Stimulated activated CD8-positive, alpha-beta memory T cell treated with anti-CD3 and anti-CD28 coated beads, Interleukin-2, amount 100 ng/mL, for 1 hour (primary cell): ENCODE data around the gene PRKCD.

Source experiments
- DNase-seq, 2 donors: peaks; one replicate each; pipeline ENCODE4 v3.0.0-alpha.2; 2020; ENCODE audit warnings: low read depth in 2 of 2

PRKCD gene

DNA sequence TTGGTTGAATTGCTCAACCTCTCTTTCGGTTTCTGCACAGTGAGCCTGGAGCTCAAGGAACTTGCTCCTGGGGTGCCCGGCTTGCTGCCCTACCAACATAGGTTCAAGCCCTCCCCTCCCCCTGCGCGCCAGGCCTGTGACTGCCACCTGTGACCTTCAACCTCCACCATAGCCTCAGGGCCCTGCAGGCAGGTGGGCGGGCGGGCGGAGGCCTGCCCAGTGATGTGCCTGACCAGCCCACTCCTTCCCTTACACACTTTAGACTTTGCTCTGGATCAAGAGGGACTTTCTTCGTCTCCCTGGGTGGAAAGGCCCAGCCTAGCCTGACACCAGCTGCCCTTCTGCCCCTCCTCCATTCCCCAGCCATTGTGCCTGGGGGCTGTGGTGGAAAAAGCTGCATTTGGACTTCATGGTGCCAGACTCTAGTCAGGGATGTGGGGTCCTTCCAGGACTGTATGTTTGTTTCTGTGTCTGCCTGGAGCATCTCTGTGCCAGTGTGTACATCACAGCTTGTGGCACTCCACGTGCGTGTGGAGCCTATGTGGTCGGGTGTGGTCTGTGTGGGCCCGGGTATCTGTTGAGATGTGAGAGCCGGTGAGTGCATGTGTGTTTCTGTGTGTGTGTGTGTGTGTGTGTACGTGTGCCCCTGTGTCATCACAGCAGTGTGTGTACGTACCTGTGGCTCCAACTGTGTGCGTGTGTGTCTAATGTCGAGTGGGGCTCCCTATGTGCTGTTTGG is 9.5 kb downstream of the PRKCD start:
- no peak for DNase-seq

DNA sequence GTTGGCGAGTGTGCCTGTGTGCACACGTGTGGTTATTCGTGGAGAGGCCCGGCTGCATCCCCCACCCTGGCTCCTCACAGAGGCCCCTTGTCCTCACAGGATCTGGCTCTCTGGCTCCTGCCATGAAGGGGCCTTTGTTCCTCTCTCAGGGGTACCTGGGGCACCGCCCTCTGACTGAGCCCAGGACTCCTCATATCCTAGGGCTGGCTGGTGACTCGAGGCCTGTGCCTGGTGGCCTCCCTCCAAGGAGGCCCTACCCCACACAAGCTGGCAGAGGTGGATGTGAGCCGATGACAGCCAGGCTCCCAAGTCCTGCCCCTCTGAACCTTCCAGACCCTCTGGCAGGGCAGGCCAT is 10.0 kb downstream of the PRKCD start:
- no peak for DNase-seq

DNA sequence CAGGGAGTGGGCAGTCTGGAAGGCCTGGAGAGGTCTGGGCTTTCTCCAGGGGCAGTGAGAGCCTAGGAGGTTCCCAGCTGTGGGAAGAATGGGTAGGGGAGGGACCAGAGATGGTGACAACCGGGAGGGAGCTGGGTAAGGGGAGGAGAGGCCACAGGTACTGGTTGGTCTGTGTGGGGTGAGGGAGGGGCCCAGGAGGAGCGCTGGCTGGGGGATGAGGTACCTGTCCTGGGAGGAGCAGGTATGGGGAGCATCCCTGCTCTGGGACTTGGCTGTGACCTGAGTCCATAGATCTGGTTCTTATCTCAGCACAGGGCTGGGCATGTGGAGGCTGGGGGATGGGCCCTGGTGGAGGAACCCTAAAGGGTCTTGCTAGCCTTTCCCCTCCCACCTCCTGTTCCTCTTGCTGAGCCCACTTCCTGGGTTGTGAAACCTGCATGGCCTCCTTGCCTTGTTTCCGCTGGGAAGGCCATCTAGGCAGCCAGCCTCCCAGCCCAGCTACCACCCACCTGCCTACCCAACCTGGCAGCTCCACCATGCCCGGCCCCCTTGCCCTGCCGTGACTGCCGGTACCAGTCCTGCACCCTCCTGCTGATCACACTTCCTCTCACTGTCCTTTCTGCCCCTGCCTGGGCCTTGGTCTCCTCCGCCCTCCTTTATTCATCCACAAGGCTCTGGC is 11.0 kb downstream of the PRKCD start:
- DNase-seq, result no peak

DNA sequence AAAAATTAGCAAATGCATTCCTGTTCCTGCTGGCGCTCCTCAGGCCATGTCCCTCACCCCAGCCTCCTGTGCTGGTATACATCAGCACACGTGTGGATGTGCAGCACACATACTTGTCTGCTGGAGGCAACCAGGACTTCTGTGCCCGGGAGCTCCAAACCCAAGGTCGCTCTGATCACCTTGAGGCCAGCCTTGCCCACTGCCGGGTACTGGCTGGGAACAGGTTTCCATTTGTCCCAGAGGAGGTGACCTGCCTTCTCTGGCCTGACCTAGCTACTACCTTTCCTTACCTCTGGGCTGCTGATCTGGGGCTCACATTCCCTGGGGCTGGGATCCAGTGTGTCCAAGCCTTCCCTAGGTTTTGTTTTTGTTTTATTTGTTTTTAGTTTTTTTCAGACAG is 12.1 kb downstream of the PRKCD start:
- DNase-seq, result no peak

DNA sequence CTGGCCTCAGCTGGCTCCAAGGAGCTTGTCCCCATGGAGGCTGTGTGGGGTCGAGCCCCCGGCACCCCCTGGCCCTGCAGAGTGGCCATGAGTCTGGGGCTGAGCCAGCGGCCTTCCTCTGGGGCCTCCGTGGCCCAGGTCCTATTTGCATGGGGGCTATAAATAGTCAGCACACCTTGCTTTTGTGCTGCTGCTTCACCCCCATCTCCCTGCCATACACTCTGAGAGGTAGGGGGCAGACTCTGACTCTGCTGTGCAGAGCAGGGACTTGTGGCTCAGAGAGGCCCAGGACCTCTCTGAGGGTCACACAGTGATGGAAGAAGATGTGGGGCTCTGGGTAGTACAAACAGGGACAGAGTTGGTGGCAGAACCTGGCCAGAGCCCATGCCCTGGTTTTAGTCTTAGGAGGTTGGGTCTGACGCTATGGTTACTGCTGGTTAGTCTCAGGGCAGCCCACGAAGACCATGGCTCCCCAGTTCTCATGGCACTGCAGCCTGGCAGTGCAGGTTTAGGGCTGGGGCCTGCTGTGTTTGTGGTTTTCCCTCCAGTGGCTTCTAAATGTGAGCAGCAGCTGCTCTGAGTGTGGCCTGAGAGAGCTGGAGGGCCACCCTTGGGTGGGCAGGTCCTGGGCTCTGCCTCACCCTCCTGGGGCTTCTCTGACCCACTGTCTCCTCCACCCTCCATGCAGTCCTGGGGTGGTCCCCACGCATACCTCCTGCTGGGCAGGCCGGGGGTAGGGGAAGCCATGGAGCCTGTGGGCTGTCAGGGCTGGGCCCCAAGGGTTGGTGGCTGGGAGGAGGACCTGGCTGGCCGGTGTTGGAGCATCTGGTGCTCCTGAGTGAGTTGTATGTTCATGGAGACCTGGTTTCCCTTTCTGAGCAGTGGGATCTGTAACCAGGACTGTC is 13.6 kb downstream of the PRKCD start:
- no peak for DNase-seq

DNA sequence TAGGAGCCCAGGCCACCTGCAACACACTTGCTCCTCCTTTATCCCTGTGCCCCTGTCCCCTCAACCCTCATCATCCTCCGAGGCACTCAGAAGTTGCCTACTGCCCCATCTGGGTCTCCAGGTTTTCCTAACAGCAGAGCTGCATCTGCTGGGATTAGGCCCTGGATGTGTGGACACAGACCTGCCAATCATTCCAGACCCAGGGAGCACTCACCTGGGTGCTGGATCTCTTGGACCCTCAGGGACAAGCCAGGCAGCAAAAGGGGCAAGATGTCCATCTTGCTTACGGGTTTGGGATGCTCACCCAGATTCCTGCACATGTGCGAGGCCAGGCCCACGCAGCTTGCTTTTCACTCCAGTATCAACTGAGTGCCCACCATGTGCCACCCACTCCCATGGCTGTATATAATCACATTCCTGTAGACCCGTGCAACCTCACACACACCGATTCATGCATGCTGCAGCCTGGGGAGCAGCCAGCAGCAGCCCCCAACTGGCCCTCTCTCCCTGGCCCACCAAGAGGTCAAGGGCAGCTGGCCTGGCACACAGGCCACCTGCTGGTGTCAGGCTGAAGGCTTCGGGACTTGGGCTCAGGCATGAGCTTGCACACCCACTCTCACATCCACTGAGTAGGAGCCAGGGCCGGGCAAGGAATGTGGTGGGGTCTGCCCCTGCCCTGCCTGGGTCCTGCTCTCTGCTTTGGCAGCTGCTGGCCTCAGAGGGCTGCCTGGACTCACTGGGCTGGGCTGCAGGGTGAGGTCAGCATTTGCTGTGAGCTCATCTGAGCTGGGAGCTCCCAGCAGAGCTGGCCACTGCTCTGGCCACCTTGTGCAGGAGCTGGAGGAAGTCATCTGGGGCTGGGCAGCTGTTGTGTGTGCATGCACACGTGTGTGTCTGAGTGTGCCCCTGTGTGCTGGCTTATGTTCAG is 14.9 kb downstream of the PRKCD start:
- DNase-seq, result no peak

DNA sequence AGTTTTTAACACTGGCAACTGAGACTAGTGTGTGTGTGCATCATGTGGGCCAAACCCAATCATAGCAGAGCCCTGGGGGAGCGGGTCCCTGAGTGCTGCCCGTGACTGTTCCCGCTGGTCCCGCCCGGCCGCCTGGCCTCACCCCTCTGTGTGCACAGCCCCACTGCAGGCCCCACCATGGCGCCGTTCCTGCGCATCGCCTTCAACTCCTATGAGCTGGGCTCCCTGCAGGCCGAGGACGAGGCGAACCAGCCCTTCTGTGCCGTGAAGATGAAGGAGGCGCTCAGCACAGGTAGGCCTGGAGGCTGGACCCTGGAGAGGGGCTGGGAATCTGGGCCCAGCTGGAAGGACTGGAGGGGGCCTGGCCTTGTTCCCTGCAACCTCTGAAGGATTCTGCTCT is 17.2 kb downstream of the PRKCD start:
- DNase-seq, result no peak

DNA sequence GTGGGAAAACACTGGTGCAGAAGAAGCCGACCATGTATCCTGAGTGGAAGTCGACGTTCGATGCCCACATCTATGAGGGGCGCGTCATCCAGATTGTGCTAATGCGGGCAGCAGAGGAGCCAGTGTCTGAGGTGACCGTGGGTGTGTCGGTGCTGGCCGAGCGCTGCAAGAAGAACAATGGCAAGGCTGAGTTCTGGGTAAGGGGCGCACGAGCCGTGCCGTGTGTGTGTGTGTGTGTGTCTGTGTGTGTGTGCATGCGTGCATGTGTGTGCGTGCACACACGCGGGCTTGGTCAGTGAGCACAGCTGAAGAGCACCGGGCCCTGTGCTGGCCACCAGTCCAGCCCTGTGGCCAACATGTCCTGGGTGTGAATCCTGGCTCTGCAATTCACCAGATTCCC is 18.6 kb downstream of the PRKCD start:
- no peak for DNase-seq

DNA sequence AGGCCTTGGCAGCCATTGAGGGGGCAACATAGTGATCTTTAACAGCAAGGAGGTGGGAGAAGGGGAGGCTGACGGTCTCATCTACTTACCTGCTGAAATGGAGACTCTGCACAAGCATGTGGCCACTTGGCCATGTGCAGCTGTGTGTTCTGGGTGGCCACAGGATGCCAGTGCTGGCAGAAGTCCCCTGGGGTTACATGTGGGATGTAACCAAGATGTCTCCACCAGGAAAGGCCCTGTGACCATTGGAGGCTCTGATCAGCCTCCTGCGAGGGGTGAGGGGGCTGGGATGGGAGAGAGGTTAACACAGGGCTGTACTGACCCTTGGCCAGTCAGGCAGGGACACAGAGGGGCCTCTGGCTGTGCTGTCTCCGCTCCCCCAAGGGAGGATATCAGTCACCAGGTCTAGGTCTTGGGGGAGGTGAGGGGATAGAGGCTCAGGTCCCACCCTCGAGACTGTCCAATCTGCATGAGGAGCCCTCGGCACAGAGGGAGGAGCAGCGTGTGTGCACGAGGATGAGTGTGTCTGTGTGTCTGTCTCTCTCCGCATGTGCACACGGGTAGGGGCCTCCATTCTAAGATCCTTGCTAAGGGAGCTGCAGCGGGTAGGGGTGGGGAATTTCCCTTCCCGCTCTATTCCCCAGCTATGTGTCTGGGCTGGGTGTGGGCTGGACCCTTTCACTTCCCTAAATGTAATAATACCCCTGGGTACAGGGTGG is 19.5 kb downstream of the PRKCD start:
- no peak for DNase-seq

DNA sequence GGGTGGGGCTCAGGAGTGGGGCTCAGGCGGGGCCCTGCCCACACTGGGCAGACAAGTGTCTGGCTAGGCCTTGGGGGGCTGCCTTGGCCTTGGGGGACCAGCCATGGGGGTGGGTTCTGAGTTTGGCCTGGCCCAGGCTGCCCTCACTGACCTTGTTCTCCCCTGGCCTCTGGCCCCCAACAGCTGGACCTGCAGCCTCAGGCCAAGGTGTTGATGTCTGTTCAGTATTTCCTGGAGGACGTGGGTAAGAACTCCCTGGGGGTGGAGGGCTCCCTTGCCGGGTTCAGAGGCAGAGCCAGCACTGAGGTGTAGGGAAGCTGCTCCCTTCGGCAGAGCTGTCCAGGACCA is 20.0 kb downstream of the PRKCD start:
- no peak for DNase-seq

DNA sequence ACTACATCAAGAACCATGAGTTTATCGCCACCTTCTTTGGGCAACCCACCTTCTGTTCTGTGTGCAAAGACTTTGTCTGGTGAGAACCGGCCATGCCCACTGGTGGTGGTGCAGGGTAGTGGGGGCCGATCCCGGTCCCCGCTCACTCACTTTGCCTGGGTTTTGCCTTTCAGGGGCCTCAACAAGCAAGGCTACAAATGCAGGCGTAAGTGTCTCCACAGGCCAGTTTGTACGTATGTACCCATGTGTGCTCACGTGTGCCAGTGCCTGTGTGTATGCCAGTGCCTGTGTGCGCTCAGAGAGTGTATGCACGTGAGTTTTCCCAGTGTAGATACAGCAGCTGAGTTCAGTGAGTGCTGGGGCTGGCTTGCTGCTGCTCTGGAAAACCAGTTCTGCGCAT is 20.5 kb downstream of the PRKCD start:
- no peak for DNase-seq

DNA sequence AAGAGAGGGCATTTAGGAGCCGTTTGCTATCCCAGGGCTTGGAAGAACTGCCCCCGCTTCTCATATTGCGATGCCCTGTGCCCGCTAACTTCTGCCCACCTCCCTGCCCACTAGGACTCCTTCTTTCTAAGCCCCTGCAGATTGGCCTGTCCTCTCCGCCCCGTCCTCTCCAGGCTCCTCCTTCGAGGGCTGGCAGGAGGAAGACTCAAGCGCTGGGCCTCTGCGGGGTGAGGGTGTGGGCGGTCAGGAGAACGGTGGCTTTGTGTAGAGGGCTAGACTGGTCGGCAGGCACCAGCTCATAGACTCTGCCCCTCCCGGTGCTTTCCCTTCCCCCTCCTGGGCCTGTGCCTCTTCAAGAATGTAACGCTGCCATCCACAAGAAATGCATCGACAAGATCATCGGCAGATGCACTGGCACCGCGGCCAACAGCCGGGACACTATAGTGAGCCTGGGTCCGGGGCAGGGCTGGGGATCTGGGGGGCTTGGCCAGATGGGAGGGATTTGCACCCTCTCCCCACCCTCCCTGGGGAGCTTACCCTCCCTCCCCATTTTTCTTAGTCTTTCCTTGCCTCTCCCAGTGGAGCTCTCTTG is 21.9 kb downstream of the PRKCD start:
- DNase-seq, result no peak

DNA sequence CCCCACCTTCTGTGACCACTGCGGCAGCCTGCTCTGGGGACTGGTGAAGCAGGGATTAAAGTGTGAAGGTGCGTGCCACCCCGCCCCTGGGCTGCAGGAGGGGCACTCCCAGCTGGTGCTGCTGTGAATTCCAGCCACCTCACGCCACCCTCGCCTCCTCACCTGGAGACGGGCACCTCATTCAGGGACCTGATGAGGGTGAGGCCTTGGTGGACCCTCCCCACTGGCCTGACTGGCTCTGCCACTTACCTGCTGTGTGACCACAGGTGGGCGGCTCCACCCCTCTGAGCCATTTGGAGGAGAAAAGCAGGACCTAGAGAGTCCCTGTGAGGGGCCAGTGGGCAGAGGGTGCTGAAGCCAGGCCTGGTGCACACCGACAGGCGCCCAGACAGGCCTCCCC is 22.5 kb downstream of the PRKCD start:
- DNase-seq, result no peak

DNA sequence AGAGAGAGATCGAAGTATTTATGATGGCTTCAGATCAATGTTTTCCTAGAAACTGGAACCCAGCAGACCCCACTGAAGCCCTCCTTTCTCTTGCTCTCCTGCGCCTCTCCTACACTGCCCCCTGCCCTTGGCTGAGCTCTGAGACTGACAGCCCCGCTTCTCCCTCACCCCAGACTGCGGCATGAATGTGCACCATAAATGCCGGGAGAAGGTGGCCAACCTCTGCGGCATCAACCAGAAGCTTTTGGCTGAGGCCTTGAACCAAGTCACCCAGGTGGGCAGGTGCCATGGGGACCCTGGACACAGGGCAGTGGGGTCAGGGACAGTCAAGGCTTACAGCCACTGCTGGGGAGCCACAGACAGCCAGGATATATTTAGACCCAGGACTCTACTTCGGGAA is 23.7 kb downstream of the PRKCD start:
- no peak for DNase-seq

DNA sequence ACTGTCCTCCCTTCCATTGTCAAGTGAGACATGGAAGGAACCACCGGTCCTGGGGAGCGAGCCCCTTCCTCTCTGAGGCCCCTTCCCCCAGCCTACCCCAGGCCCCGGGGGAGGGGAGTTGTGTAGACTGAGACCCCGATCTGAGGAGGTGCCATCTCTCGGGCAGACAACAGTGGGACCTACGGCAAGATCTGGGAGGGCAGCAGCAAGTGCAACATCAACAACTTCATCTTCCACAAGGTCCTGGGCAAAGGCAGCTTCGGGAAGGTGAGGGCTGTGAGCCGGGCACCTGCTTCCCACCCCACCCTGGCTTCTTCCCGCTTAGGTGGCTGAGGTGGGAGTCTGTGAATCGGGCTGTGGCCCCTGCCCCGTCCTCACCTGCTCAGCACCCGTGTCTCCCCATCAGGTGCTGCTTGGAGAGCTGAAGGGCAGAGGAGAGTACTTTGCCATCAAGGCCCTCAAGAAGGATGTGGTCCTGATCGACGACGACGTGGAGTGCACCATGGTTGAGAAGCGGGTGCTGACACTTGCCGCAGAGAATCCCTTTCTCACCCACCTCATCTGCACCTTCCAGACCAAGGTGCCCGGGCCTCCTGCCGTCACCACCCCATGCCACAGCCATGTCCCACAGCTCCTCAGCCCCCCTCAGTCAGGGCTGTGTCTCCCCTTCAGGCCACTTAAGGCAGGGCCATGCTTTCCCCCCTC is 24.9 kb downstream of the PRKCD start:
- DNase-seq, result no peak

DNA sequence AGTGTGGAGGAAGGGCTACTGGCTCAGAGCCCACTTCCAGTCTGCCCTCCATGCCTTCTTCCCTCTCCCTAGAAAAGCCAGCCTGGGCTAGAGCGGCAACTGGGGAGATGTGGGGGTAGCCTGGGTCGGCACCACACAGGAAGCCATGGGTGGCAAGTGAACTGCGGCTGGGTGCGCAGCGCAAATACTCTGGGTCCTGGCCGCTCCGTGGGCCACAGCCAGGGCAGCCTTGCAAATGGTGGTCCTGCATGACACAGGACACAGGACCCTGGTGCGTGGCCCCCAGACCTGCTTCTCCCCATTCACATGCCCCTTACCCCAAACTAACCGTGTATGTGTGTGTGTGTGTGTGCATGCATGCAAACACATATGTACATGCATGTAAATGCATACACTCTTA is 25.7 kb downstream of the PRKCD start:
- DNase-seq, result no peak

DNA sequence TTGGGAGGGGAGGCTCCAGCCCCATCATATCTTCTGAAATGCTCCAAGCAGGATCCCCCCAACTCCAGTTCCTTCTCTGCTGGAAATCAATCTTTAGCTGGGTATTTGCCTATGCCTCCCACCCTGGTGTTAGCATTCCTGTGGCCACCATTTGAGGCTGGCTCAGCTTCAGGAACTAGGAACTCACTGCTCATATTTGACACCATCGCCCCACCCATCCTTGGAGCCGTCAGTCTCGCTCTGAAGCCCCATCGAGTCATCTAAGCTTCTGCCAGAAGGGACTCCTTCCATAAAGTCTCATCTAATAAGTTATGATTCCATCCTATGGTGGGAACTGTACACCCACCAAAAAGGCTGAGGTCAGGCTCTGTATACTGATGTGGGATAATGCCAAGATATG is 26.4 kb downstream of the PRKCD start:
- DNase-seq, result no peak

DNA sequence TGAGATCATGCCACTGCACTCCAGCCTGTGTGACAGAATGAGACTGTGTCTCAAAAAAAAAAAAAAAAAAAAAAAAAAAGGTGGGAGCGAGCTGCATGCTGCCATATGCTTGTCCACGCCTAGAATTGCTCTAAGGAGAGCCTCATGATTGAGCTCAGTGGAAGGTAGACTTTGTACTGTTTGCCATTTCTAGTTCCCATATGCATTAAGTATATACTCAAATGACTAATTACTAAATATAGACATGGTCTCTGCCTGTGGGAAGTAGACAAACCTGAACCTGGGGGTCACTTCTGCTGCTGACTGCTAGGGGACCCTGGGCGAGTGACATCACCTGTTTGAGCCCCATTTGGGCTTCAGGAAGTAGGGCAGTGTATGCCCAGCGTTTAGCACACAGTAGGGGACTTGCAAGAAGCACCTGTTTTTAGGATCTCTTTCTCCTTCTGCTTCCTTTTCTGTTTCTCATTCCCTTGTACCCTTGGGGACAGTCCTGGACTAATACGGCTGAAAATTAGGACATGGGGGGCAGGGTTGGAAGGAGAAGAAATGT is 27.2 kb downstream of the PRKCD start:
- DNase-seq, result no peak

DNA sequence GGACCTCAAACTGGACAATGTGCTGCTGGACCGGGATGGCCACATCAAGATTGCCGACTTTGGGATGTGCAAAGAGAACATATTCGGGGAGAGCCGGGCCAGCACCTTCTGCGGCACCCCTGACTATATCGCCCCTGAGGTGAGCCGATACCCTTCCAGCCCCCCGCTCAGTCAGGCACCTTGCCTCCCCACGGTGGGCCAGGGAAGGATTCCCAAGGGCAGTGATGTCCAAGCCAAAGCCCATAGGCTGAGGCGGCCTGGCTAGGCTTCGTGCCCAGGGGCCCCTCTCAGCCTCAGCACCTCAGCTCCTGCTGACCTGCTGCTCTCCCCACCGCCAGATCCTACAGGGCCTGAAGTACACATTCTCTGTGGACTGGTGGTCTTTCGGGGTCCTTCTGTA is 27.7 kb downstream of the PRKCD start:
- DNase-seq, result no peak

DNA sequence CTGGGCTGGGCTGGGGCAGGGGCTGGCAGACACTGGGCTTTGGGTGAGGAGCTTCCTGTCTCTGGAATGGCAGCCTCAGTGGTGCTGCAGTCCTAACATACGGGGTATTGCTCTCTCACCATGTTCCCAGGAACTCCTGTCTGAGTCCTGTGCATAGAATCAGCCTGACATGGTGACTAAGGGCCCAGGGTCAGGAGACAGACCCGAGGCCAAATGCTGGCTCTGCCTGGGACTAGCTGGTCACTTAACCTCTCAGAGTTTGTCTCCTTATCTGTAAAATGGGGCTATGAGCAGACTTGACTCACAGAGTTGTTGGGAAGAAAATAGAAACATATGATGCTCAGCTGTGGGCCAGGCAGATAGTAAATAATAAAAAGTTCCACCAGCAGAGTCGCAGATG is 28.3 kb downstream of the PRKCD start:
- no peak for DNase-seq
